SJCRH30 (cell line): ENCODE data around the gene STX18. TPM values are rescaled to one million over a fixed set of nuclear protein-coding genes. Genes with fewer than 3 reads are reported as not detected.

ENCODE experiments used
- DNase-seq, 2 experiments: peaks; one replicate each; pipeline ENCODE4 v3.0.0-alpha.2; 2015 to 2020
- H3K27ac ChIP-seq: fragments of 250-450 bp; sonication (Bioruptor Pico); 2 replicates; pipeline ENCODE4 v1.5.1; 2020; ENCODE audit warnings: mild to moderate bottlenecking, moderate library complexity
- H3K27me3 ChIP-seq: fragments of 250-450 bp; sonication (Bioruptor Pico); 2 replicates; pipeline ENCODE4 v1.5.1; 2020; ENCODE audit warnings: mild to moderate bottlenecking, moderate library complexity
- H3K36me3 ChIP-seq: fragments of 250-450 bp; sonication (Bioruptor Pico); 2 replicates; pipeline ENCODE4 v1.5.1; 2020; ENCODE audit warnings: mild to moderate bottlenecking, moderate library complexity
- H3K4me1 ChIP-seq: fragments of 250-450 bp; sonication (Bioruptor Pico); 2 replicates; pipeline ENCODE4 v1.5.1; 2020; ENCODE audit warnings: mild to moderate bottlenecking, moderate library complexity
- H3K4me3 ChIP-seq: fragments of 250-450 bp; sonication (Bioruptor Pico); 2 replicates; pipeline ENCODE4 v1.5.1; 2020; ENCODE audit warnings: mild to moderate bottlenecking, moderate library complexity
- H3K9me3 ChIP-seq: fragments of 250-450 bp; sonication (Bioruptor Pico); replicated peaks from 2 replicates; pipeline ENCODE4 v1.5.1; 2020; ENCODE audit warnings: mild to moderate bottlenecking, moderate library complexity
- total RNA-seq: library from RNA; depleted of rRNA; stranded (reverse); fragments of >200 nt; shearing (Covaris generic); gene quantifications from 2 replicates; pipeline ENCODE4 v1.2.3, GENCODE V29; 2014

The STX18 gene
- total RNA-seq, 1 experiment from 2014 or later = 29.3 TPM

- Histone ChIP-seq H3K4me1 (peaks cover 7% of the 10 kb centered on the region; the same call in 1 of the 2 replicates), H3K27me3 (no peaks in the 10 kb centered on the region), H3K9me3 (no peaks in the 10 kb centered on the region), H3K27ac (no peak overlapping the region), H3K4me3 (no peak overlapping the region), H3K36me3 (peaks cover 2% of the 10 kb centered on the region; the same call in 1 of the 2 replicates)
- no peak for DNase-seq
Observed at GRCh38 chr4:4437798-4438470, 103.9 kb downstream of the STX18 start.

GRCh38 chr4:4436244-4436823 is 105.5 kb downstream of the STX18 start:
- no peak for DNase-seq
- H3K27ac ChIP-seq = no peak overlapping the region
- no peaks in the 10 kb centered on the region for H3K9me3 ChIP-seq
- peaks cover 7% of the 10 kb centered on the region; the same call in 1 of the 2 replicates for H3K4me1 ChIP-seq
- H3K4me3 ChIP-seq = no peak overlapping the region
- H3K36me3 ChIP-seq = peaks cover 2% of the 10 kb centered on the region; the same call in 1 of the 2 replicates
- no peaks in the 10 kb centered on the region for H3K27me3 ChIP-seq

- Histone ChIP-seq H3K4me3 (no peak overlapping the region), H3K9me3 (no peaks in the 10 kb centered on the region), H3K36me3 (peaks cover 2% of the 10 kb centered on the region; the same call in 1 of the 2 replicates), H3K27ac (no peak overlapping the region), H3K4me1 (0 out of 2 replicates have a peak, but pooled peaks cover 3% of the 10 kb centered on the region), H3K27me3 (no peaks in the 10 kb centered on the region)
- no peak for DNase-seq
Observed at GRCh38 chr4:4433941-4434340, 107.9 kb downstream of the STX18 start.

- no peak overlapping the region for H3K4me3 ChIP-seq
- peaks cover 2% of the 10 kb centered on the region; the same call in 1 of the 2 replicates for H3K36me3 ChIP-seq
- H3K27me3 ChIP-seq = no peaks in the 10 kb centered on the region
- 0 out of 2 replicates have a peak, but pooled peaks cover 3% of the 10 kb centered on the region for H3K4me1 ChIP-seq
- DNase-seq = no peak
- H3K9me3 ChIP-seq = no peaks in the 10 kb centered on the region
- no peak overlapping the region for H3K27ac ChIP-seq
Observed at GRCh38 chr4:4432341-4433125, 109.3 kb downstream of the STX18 start.

- Histone ChIP-seq H3K36me3 (peaks cover 2% of the 10 kb centered on the region; the same call in 1 of the 2 replicates), H3K27ac (no peak overlapping the region), H3K9me3 (no peaks in the 10 kb centered on the region), H3K4me1 (0 out of 2 replicates have a peak, but pooled peaks cover 3% of the 10 kb centered on the region), H3K27me3 (no peaks in the 10 kb centered on the region), H3K4me3 (no peak overlapping the region)
- DNase-seq = peak; percentile 66 to 70
Observed at GRCh38 chr4:4430492-4431195, 111.2 kb downstream of the STX18 start.

GRCh38 chr4:4428966-4429875 is 112.6 kb downstream of the STX18 start:
- H3K27me3 ChIP-seq = no peaks in the 10 kb centered on the region
- no peak overlapping the region for H3K4me3 ChIP-seq
- DNase-seq = no peak
- H3K36me3 ChIP-seq = peaks cover 2% of the 10 kb centered on the region; the same call in 1 of the 2 replicates
- no peak overlapping the region for H3K27ac ChIP-seq
- no peaks in the 10 kb centered on the region for H3K9me3 ChIP-seq
- H3K4me1 ChIP-seq = 0 out of 2 replicates have a peak, but pooled peaks cover 3% of the 10 kb centered on the region

- DNase-seq = no peak
- no peaks in the 10 kb centered on the region for H3K9me3 ChIP-seq
- H3K4me3 ChIP-seq = no peak overlapping the region
- H3K27me3 ChIP-seq = no peaks in the 10 kb centered on the region
- no peak overlapping the region for H3K27ac ChIP-seq
- peaks cover under 1% of the 10 kb centered on the region for H3K36me3 ChIP-seq
- H3K4me1 ChIP-seq = 0 out of 2 replicates have a peak, but pooled peaks cover 3% of the 10 kb centered on the region
Observed at GRCh38 chr4:4427886-4428285, 114.0 kb downstream of the STX18 start.

GRCh38 chr4:4427121-4427870 is 114.6 kb downstream of the STX18 start:
- Histone ChIP-seq H3K36me3 (no peaks in the 10 kb centered on the region; the same call in none of the 2 replicates), H3K27ac (no peak overlapping the region), H3K4me1 (0 out of 2 replicates have a peak, but pooled peaks cover 3% of the 10 kb centered on the region), H3K27me3 (no peaks in the 10 kb centered on the region), H3K4me3 (no peak overlapping the region), H3K9me3 (no peaks in the 10 kb centered on the region)
- DNase-seq = no peak

GRCh38 chr4:4426511-4427120 is 115.2 kb downstream of the STX18 start:
- Histone ChIP-seq H3K9me3 (no peaks in the 10 kb centered on the region), H3K4me3 (no peak overlapping the region), H3K27ac (no peak overlapping the region), H3K27me3 (no peaks in the 10 kb centered on the region), H3K36me3 (no peaks in the 10 kb centered on the region; the same call in none of the 2 replicates), H3K4me1 (0 out of 2 replicates have a peak, but pooled peaks cover 3% of the 10 kb centered on the region)
- no peak for DNase-seq

- no peak overlapping the region for H3K27ac ChIP-seq
- no peak for DNase-seq
- no peaks in the 10 kb centered on the region for H3K27me3 ChIP-seq
- 0 out of 2 replicates have a peak, but pooled peaks cover 3% of the 10 kb centered on the region for H3K4me1 ChIP-seq
- H3K36me3 ChIP-seq = no peaks in the 10 kb centered on the region; the same call in none of the 2 replicates
- H3K4me3 ChIP-seq = no peak overlapping the region
- no peaks in the 10 kb centered on the region for H3K9me3 ChIP-seq
Observed at GRCh38 chr4:4425696-4426095, 116.2 kb downstream of the STX18 start.

- no peak overlapping the region for H3K4me3 ChIP-seq
- H3K4me1 ChIP-seq = 0 out of 2 replicates have a peak, but pooled peaks cover under 1% of the 10 kb centered on the region
- H3K27me3 ChIP-seq = no peaks in the 10 kb centered on the region
- no peak for DNase-seq
- no peaks in the 10 kb centered on the region; the same call in none of the 2 replicates for H3K36me3 ChIP-seq
- H3K9me3 ChIP-seq = no peaks in the 10 kb centered on the region
- no peak overlapping the region for H3K27ac ChIP-seq
Observed at GRCh38 chr4:4425119-4425690, 116.6 kb downstream of the STX18 start.

- Histone ChIP-seq H3K4me3 (no peak overlapping the region), H3K27ac (no peak overlapping the region), H3K9me3 (no peaks in the 10 kb centered on the region), H3K36me3 (no peaks in the 10 kb centered on the region; the same call in none of the 2 replicates), H3K27me3 (no peaks in the 10 kb centered on the region), H3K4me1 (no peaks in the 10 kb centered on the region)
- DNase-seq = no peak
Observed at GRCh38 chr4:4424499-4425115, 117.2 kb downstream of the STX18 start.
